HG03521 (cell line): ENCODE measurements around the gene CATSPERB.
"Not testable (repeated sequence)": the region's sequence is repeated elsewhere in the genome, so short reads cannot be mapped to it uniquely, and the experiment has no call there.

Experiments used
- ATAC-seq: cut with Tn5 transposase; IDR thresholded peaks from one replicate; pipeline ENCODE4 v1.9.1; 2021; ENCODE audit warnings: mild to moderate bottlenecking, moderate library complexity; ENCODE audit not compliant: unreplicated experiment

Gene CATSPERB

GRCh38 chr14:91534059-91534458, 197.8 kb downstream of the CATSPERB start:
- ATAC-seq, result not testable (repeated sequence)

- ATAC-seq, result no peak
Measured at GRCh38 chr14:91533623-91534022, 198.3 kb downstream of the CATSPERB start.
